Measurements from ENCODE around the gene KLF13. TPM values are rescaled to one million over a fixed set of nuclear protein-coding genes. Genes with fewer than 3 reads are reported as not detected.

KLF13 gene
- total and polyA plus RNA-seq, 10 of the 15 experiments (the other 5 are each of a cell fraction or from before 2014, with no cell fraction given) = 20.3 to 109 (median 51.4) TPM

- intact Hi-C loops (cut with micrococcal nuclease; ENCODE audit: unreplicated experiment) = loop anchor here (1.0 to 10.0 kb wide), 11 partner anchors 13 to 421 kb away; partner anchors contain the start of gene FAN1
- DNase-seq (ENCODE audit: low read depth, low spot score) = no peak
- H3K4me1 ChIP-seq (ENCODE audit: control insufficient read depth, insufficient read depth, low read length) = peaks cover 27% of the 10 kb centered on the region
- H3K79me2 ChIP-seq (ENCODE audit: control insufficient read depth, insufficient read depth, low read length) = peaks cover 65% of the 10 kb centered on the region
- RAD21 ChIA-PET (ENCODE audit: unreplicated experiment) = interaction anchor here (1.1 to 5.3 kb wide), 19 partner anchors 13 to 162 kb away, joined by 3 to 109 read pairs (median 10); no protein-coding TSS in a partner anchor
- CTCF ChIA-PET = interaction anchor here (1.5 to 4.6 kb wide), 6 partner anchors 42 to 163 kb away, joined by 5 to 35 read pairs (median 22); no protein-coding TSS in a partner anchor
- peaks cover 0 to 5% of the 10 kb centered on the region in 2 experiments; a peak in 1 of 4 replicates for H3K36me3 ChIP-seq (ENCODE audit: control insufficient read depth in 2 of 2, insufficient read depth in 2 of 2, low read length in 1 of 2)
- under 1% methylated on average over 40 of the region's 58 CpGs for WGBS (ENCODE audit: insufficient coverage, insufficient replicate concordance, low lambda C conversion rate, missing lambda C conversion rate)
- peak overlapping the region; percentile 50; the same call in 1 of the 2 replicates for H2AFZ ChIP-seq (ENCODE audit: control insufficient read depth, low read depth, low read length)
- no peaks in the 10 kb centered on the region for H3K27me3 ChIP-seq (replicated peaks in 1 of 2; ENCODE audit: control insufficient read depth in 2 of 2, insufficient read depth in 2 of 2, low read length in 1 of 2)
- no peaks in the 10 kb centered on the region; the same call in 2 of the 3 replicates for H3K9me3 ChIP-seq (replicated peaks; ENCODE audit: control insufficient read depth, insufficient read depth, low read length)
- peak overlapping the region; percentile 99 for H3K4me2 ChIP-seq (ENCODE audit: control insufficient read depth, insufficient read depth)
- in situ Hi-C loops (cut with MboI) = loop anchor here (10.0 to 25.0 kb wide), 3 partner anchors 61 to 1287 kb away; partner anchors contain the start of genes ARHGAP11A and ARHGAP11B
- ATAC-seq = peak; percentile 20
- peak overlapping the region; percentile 96 for H3K9ac ChIP-seq (ENCODE audit: control insufficient read depth, insufficient read depth, low read length)
- POLR2A ChIA-PET = interaction anchor here (0.9 to 7.3 kb wide), 16 partner anchors 13 to 148 kb away, joined by 3 to 112 read pairs (median 5); no protein-coding TSS in a partner anchor
- H3K27ac ChIP-seq (ENCODE audit: control insufficient read depth, insufficient read depth) = peak overlapping the region; percentile 97
- peak overlapping the region; percentile 79 for H3K4me3 ChIP-seq
- no TSS peak for BruUV-seq (replicated peaks)
- SMC1A ChIA-PET (ENCODE audit: uncharacterized antibody, unreplicated experiment) = interaction anchor here (0.8 to 5.0 kb wide), 14 partner anchors 21 to 154 kb away, joined by 3 to 83 read pairs (median 10); no protein-coding TSS in a partner anchor
- no peaks in the 10 kb centered on the region for H4K20me1 ChIP-seq (ENCODE audit: control insufficient read depth, insufficient read depth)
- no peak for FAIRE-seq
- TF ChIP-seq ZNF622 (IDR thresholded peaks at IDR 0.05) (no peak), PML (IDR thresholded peaks at IDR 0.05; ENCODE audit: low read length) (0 out of 2 replicates have a peak, but pooled peaks have one; percentile 1), JUNB (IDR thresholded peaks at IDR 0.05) (no peak), BCLAF1 (IDR thresholded peaks at IDR 0.05) (no peak), ELK1 (IDR thresholded peaks at IDR 0.05; ENCODE audit: low read depth, low read length) (no peak; the same call in 1 of the 2 replicates), NFYB (IDR thresholded peaks at IDR 0.05; ENCODE audit: insufficient read depth, low read depth, low read length) (no peak), SMC3 (IDR thresholded peaks at IDR 0.05; ENCODE audit: borderline replicate concordance, low read length) (no peak), RELA (IDR thresholded peaks at IDR 0.05; ENCODE audit: borderline replicate concordance, partially characterized antibody) (no peak), HSF1 (IDR thresholded peaks at IDR 0.05; ENCODE audit: low read depth, low read length) (no peak), DPF2 (IDR thresholded peaks at IDR 0.05) (0 out of 2 replicates have a peak, but pooled peaks have one; percentile 85), CBFB (IDR thresholded peaks at IDR 0.05; ENCODE audit: low read depth) (no peak), ZBTB4 (CRISPR knock-in tag; IDR thresholded peaks at IDR 0.05) (no peak), MYC (IDR thresholded peaks at IDR 0.05; ENCODE audit: insufficient read depth, insufficient read length, insufficient replicate concordance, low read length, severe bottlenecking) (no peak), FOXM1 (IDR thresholded peaks at IDR 0.05; ENCODE audit: low read depth, low read length) (no peak)
Measured at GRCh38 chr15:31325595-31326155, 960 bp upstream of the KLF13 start.
